HepG2 (cell line): ENCODE measurements around the gene CCM2L. TPM values are rescaled to one million over a fixed set of nuclear protein-coding genes. Genes with fewer than 3 reads are reported as not detected.

Experiments used
- BORCS8-MEF2B ChIP-seq: sonication (generic); formaldehyde crosslinking; IDR thresholded peaks from 2 replicates; pipeline ENCODE4 v1.8.0; 2022; ENCODE audit warnings: mild to moderate bottlenecking, missing genetic modification reagents
- CENPX ChIP-seq: sonication (generic); formaldehyde crosslinking; IDR thresholded peaks from 2 replicates; pipeline ENCODE4 v1.9.0; 2021; ENCODE audit warnings: mild to moderate bottlenecking, missing genetic modification reagents, moderate library complexity
- KAT7 ChIP-seq: IDR thresholded peaks from 2 replicates; pipeline ENCODE4 v1.6.1; 2018; ENCODE audit warnings: borderline replicate concordance, missing compliant biosample characterization
- NFKB2 ChIP-seq: sonication (generic); formaldehyde crosslinking; IDR thresholded peaks from 2 replicates; pipeline ENCODE4 v1.4.0; 2020; ENCODE audit warnings: missing genetic modification reagents, borderline replicate concordance
- ONECUT2 ChIP-seq: sonication (generic); formaldehyde crosslinking; IDR thresholded peaks from 2 replicates; pipeline ENCODE4 v1.4.0; 2020; ENCODE audit warnings: missing genetic modification reagents
- PAF1 ChIP-seq: IDR thresholded peaks from 2 replicates; pipeline ENCODE4 v1.6.1; 2016; ENCODE audit warnings: missing genetic modification reagents, missing compliant biosample characterization
- STAG1 ChIP-seq: sonication (generic); formaldehyde crosslinking; IDR thresholded peaks from 2 replicates; pipeline ENCODE4 v1.4.0; 2020; ENCODE audit warnings: missing genetic modification reagents
- TERF1 ChIP-seq: sonication (generic); formaldehyde crosslinking; IDR thresholded peaks from 2 replicates; pipeline ENCODE4 v1.8.0; 2022; ENCODE audit warnings: mild to moderate bottlenecking, missing genetic modification reagents, moderate library complexity
- ZBED4 ChIP-seq: sonication (generic); formaldehyde crosslinking; IDR thresholded peaks from 2 replicates; pipeline ENCODE4 v1.4.0; 2020; ENCODE audit warnings: missing genetic modification reagents, borderline replicate concordance
- ZFP82 ChIP-seq: sonication (generic); formaldehyde crosslinking; IDR thresholded peaks from 2 replicates; pipeline ENCODE4 v1.5.1; 2020; ENCODE audit warnings: mild to moderate bottlenecking, missing genetic modification reagents, borderline replicate concordance
- ZFP91 ChIP-seq: sonication (generic); formaldehyde crosslinking; IDR thresholded peaks from 2 replicates; pipeline ENCODE4 v1.9.0; 2022; ENCODE audit warnings: missing genetic modification reagents, mild to moderate bottlenecking, borderline replicate concordance
- ZFX ChIP-seq: sonication (generic); formaldehyde crosslinking; IDR thresholded peaks from 2 replicates; pipeline ENCODE4 v1.4.0; 2020; ENCODE audit warnings: mild to moderate bottlenecking, low read depth, missing genetic modification reagents, moderate library complexity
- ZNF329 ChIP-seq: sonication (generic); formaldehyde crosslinking; IDR thresholded peaks from 2 replicates; pipeline ENCODE4 v1.9.0; 2021; ENCODE audit warnings: low read depth, mild to moderate bottlenecking, missing genetic modification reagents
- ZNF367 ChIP-seq: sonication (generic); formaldehyde crosslinking; IDR thresholded peaks from 2 replicates; pipeline ENCODE4 v1.4.0; 2020; ENCODE audit warnings: missing genetic modification reagents, borderline replicate concordance
- ZNF607 ChIP-seq: sonication (generic); formaldehyde crosslinking; IDR thresholded peaks from 2 replicates; pipeline ENCODE4 v1.5.1; 2020; ENCODE audit warnings: missing genetic modification reagents, mild to moderate bottlenecking, borderline replicate concordance
- ZNF761 ChIP-seq: sonication (generic); formaldehyde crosslinking; conservative IDR thresholded peaks from 2 replicates; pipeline ENCODE4 v1.4.0; 2020; ENCODE audit warnings: mild to moderate bottlenecking, missing genetic modification reagents
- ZSCAN22 ChIP-seq: sonication (generic); formaldehyde crosslinking; IDR thresholded peaks from 2 replicates; pipeline ENCODE4 v1.4.0; 2020; ENCODE audit warnings: mild to moderate bottlenecking, missing genetic modification reagents
- polyA plus RNA-seq, 8 experiments: library from polyadenylated mRNA; depleted of rRNA in 3 of 8; stranded (reverse) in 7 of 8; unstranded in 1 of 8; fragments of >200 nt; fragmentation: Illumina TruSeq in 4 of 8; extraction: Trizol in 4 of 8; gene quantifications; 2 replicates each; pipeline versions ENCODE4 v1.2.1 to v1.2.3, GENCODE V29; 2011 to 2016; ENCODE audit warnings: low read depth in 4 of 8, missing spikeins in 1 of 8, mixed read lengths in 1 of 8; ENCODE audit not compliant: insufficient read depth in 1 of 8
- total RNA-seq, 5 experiments: library from RNA; depleted of rRNA; stranded (reverse); fragments of >200 nt; fragmentation: Illumina TruSeq; extraction: Trizol; gene quantifications; 2 replicates each; pipeline ENCODE4 v1.2.3, GENCODE V29; 2016; ENCODE audit warnings: low read depth in 1 of 5
- TF ChIP-seq, protein P1 (sequence below): sonication (generic); formaldehyde crosslinking; IDR thresholded peaks from 2 replicates; pipeline ENCODE4 v1.4.0; 2020; ENCODE audit warnings: missing genetic modification reagents
- TF ChIP-seq, protein P2 (sequence below): sonication (generic); formaldehyde crosslinking; IDR thresholded peaks from 2 replicates; pipeline ENCODE4 v1.8.1; 2023; ENCODE audit warnings: mild to moderate bottlenecking, moderate library complexity, missing genetic modification reagents

CCM2L gene
- total and polyA plus RNA-seq, 2 of the 13 experiments (the other 11 are each of a cell fraction or from before 2014, with no cell fraction given): 0.15 TPM; not detected in 1

GRCh38 chr20:31968291-31969126, 41.7 kb upstream of the CCM2L start (continued):
- TF ChIP-seq ZNF329 (CRISPR knock-in tag) (peak; percentile 99), ZSCAN22 (peak; percentile 98), PAF1 (CRISPR knock-in tag) (peak; percentile 100), ZNF607 (CRISPR knock-in tag) (peak; percentile 100), KAT7 (CRISPR knock-in tag) (peak; percentile 100), STAG1 (CRISPR knock-in tag) (peak; percentile 79), NFKB2 (CRISPR knock-in tag) (peak; percentile 100), ZBED4 (peak; percentile 100), BORCS8-MEF2B (peak; percentile 100), ZNF367 (CRISPR knock-in tag) (peak; percentile 100), ZFX (CRISPR knock-in tag) (peak; percentile 74), ONECUT2 (CRISPR knock-in tag) (peak; percentile 99), ZFP82 (CRISPR knock-in tag) (peak; percentile 100), TERF1 (peak; percentile 100), ZFP91 (CRISPR knock-in tag) (peak; percentile 99), ZNF761 (CRISPR knock-in tag) (peak; percentile 100), CENPX (CRISPR knock-in tag) (peak; percentile 100)
- TF ChIP-seq, protein P1, sequence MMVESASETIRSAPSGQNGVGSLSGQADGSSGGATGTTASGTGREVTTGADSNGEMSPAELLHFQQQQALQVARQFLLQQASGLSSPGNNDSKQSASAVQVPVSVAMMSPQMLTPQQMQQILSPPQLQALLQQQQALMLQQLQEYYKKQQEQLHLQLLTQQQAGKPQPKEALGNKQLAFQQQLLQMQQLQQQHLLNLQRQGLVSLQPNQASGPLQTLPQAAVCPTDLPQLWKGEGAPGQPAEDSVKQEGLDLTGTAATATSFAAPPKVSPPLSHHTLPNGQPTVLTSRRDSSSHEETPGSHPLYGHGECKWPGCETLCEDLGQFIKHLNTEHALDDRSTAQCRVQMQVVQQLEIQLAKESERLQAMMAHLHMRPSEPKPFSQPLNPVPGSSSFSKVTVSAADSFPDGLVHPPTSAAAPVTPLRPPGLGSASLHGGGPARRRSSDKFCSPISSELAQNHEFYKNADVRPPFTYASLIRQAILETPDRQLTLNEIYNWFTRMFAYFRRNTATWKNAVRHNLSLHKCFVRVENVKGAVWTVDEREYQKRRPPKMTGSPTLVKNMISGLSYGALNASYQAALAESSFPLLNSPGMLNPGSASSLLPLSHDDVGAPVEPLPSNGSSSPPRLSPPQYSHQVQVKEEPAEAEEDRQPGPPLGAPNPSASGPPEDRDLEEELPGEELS (CRISPR knock-in tag): peak; percentile 99
- TF ChIP-seq, protein P2, sequence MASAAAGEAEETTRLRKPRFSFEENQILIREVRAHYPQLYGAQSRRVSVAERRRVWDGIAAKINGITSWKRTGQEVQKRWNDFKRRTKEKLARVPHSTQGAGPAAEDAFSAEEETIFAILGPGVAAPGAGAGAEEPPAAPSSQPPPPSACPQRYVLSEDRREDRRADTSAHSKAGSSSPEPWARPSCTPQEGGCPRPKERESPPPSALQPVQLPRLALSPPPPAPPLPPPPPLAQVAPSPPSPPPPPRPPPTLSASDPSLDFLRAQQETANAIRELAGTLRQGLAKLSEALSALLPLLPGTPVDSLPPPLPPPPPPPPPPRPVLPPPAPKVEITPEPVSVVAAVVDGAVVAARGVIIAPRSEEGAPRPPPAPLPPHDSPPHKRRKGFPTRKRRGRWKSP (CRISPR knock-in tag): peak; percentile 100
